Cortex of kidney (tissue), 1 donor: ENCODE data around the gene SULT1A3.
"Not testable (repeated sequence)": the region's sequence is repeated elsewhere in the genome, so short reads cannot be mapped to it uniquely, and the experiment has no call there.

Experiments used
- DNase-seq: peaks from one replicate; lab custom pipeline; 2025; lab: John Stamatoyannopoulos, UW

The SULT1A3 gene

DNA sequence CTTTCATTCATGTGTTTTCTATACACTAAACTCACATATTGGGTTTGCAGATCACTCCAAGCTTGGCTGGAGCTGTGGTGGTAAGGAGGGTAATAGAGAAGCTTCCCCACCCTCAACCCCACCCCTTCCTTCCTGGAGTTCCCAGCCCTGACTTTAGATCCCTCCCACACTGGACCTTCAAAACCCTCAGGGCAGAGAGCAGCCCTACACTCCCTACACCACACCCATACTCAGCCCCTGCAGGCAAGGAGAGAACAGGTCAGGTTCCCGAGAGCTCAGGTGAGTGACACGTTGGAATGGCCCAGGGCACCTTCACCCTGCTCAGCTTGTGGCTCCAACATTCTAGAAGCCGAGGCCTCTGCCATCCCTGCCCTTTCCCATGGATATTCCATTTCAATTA, at the start of gene SULT1A3:
SULT1A3 (plus strand) TSS at position 207 of the 400 bp plus-strand sequence. CDS start 1,474 bp downstream, outside the sequence.
- DNase-seq: not testable (repeated sequence)

DNA sequence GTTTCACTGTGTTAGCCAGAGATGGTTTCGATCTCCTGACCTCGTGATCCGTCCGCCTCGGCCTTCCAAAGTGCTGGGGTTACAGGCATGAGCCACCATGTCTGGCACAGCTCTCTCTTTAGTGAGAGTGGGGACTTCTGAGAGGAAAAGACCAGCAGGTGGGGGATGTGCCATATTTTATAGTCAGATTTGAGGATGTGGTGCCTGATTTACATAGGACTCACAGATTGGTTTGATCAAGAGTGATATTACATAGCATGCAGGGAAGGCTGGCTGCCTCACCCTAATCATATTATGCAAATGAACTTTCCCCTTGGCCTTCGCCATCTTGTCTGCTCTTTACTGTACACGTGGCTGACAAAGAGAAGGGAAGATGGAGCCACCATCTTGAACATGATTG, 48.0 kb upstream of the SULT1A3 start:
- no peak for DNase-seq

DNA sequence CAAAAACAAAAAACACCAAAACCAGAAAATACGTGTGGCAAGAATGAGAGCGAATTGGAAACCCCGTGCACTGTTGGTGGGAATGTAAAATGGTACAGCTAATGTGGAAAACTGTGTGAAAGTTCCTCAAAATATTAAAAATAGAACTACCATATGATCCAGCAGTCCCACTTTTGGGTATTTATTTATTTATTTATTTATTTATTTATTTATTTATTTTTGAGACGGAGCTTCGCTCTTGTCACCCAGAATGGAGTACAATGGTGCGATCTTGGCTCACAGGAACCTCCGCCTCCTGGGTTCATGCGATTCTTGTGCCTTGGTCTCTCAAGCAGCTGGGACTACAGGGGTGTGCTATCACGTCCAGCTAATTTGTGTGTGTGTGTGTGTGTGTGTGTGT, 46.5 kb upstream of the SULT1A3 start:
- no peak for DNase-seq

DNA sequence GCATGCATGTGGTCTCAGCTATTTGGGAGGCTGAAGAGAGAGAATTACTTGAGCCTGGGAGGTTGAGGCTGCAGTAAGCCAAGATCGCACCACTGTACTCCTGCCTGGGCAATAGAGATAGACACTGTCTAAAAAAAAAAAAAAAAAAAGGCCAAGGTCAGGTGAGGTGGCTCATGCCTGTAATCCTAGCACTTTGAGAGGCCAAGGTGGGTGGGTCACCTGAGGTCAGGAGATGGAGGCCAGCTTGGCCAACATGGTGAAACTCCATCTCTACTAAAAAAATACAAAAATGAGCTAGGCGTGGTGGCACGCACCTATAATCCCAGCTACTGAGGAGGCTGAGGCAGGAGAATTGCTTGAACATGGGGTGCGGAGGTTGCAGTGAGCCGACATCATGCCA, 43.9 kb upstream of the SULT1A3 start:
- DNase-seq: no peak

DNA sequence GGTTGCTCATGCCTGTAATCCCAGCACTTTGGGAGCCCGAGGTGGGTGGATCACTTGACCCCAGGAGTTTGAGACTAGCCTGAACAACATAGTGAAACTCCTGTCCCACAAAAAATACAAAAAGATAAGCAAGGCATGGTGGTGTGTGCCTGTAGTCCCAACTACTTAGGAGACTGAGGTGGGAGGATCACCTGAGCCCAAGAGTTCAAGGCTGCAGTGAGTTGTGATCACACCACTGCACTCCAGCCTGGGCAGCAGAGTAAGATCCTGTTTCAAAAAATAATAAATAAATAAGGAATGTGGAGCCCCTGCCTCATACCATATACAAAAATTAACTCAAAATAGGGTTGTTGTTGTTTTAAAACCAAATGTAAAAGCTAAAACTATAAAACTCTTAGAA, 41.8 kb upstream of the SULT1A3 start:
- no peak for DNase-seq

DNA sequence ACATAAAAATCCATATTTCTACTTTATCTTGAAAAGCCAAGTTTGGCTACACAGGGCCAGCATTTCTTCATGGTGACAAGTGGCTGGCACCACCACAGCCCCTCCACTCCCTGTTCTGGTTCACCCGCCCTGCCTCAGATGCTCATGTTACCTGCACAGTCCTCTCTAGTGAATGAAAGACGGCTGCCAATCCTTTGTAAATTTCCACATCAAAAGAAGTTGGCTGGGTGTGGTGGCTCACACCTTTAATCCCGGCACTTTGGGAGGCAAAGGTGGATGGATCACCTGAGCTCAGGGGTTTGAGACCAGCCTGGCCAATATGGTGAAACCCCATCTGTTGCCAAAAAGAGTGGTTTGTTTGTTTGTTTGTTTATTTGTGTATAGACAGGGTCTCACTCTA, 35.5 kb upstream of the SULT1A3 start:
- no peak for DNase-seq

DNA sequence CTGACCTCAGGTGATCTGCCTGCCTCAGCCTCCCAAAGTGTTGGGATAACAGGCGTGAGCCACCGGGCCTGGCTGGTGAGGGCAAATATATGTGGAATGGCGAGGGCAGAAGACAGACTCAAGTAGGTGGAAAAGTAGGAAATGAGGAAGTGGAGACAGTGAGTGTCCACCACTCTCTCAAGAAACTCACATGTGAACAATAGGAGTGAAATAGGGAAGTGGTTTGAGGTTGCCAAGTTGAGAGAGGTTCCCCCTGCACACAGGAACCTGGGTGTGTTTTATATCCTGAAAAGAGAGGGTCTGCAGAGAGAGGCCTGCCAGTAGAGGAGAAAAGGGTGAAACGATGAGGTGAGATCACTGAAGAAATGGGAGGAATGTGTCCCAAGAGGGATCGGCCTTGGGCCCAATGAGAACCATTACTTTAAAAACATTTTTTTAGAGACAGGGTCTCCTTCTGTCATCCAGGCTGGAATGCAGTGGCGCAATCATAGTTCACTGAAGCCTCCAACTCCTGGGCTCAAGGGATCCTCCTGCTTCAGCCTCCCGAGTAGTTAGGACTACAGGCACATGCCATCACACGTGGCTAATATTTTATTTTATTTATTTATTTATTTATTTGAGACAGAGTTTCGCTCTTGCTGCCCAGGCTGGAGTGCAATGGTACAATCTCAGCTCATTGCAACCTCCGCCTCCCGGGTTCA, 32.7 kb upstream of the SULT1A3 start:
- no peak for DNase-seq

DNA sequence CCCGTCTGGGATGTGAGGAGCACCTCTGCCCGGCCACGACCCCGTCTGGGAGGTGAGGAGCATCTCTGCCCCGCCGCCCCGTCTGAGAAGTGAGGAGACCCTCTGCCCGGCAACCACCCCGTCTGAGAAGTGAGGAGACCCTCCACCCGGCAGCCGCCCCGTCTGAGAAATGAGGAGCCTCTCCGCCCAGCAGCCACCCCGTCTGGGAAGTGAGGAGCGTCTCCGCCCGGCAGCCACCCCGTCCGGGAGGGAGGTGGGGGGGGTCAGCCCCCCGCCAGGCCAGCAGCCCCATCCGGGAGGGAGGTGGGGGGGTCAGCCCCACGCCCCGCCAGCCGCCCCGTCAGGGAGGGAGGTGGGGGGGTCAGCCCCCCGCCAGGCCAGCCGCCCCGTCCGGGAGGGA, 30.3 kb upstream of the SULT1A3 start:
- DNase-seq: not testable (repeated sequence)

DNA sequence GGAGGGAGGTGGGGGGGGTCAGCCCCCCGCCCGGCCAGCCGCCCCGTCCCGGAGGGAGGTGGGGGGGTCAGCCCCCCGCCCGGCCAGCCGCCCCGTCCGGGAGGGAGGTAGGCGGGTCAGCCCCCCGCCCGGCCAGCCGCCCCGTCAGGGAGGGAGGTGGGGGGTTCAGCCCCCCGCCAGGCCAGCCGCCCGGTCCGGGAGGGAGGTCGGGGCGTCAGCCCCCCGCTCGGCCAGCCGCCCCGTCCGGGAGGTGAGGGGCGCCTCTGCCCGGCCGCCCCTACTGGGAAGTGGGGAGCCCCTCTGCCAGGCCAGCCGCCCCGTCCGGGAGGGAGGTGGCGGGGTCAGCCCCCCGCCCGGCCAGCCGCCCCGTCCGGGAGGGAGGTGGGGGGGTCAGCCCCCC, 29.6 kb upstream of the SULT1A3 start:
- DNase-seq: not testable (repeated sequence)

DNA sequence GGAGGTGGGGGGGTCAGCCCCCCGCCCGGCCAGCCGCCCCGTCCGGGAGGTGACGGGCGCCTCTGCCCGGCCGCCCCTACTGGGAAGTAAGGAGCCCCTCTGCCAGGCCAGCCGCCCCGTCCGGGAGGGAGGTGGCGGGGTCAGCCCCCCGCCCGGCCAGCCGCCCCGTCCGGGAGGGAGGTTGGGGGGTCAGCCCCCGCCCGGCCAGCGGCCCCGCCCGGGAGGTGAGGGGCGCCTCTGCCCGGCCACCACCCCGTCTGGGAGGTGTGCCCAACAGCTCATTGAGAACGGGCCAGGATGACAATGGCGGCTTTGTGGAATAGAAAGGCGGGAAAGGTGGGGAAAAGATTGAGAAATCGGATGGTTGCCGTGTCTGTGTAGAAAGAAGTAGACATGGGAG, 28.9 kb upstream of the SULT1A3 start:
- not testable (repeated sequence) for DNase-seq

DNA sequence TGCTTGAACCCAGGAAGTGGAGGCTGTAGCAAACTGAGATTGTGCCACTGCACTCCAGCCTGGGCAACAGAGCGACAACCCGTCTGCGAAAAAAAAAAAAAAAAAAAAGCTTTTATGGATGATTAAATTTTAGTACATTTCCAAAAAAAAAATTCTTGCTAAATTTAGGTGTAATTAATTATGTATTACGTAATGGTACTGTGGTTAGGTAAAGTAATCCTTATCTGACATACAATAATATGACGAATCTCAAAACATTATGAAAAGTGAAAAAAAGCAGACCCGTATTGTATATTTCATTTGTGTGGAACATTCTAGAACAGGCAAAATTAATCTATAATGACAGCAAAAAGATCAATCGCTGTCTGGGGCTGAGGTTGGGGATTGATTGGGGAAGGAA, 26.0 kb upstream of the SULT1A3 start:
- DNase-seq: no peak

DNA sequence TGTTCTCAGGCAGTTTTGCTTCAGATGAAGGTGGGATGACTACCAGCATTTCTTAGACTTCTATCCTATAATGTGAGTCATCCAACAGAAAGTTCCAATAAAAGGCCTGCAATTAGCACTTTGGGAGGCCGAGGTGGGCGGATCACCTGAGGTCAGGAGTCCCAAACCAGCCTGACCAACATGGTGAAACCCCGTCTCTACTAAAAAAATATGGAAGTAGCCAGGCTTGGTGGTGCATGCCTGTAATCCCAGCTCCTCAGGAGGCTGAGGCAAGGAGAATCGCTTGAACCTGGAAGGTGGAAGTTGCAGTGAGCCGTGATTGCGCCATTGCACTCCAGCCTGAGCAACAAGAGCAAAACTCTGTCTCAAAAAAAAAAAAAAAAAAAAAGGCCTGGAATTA, 22.2 kb upstream of the SULT1A3 start:
- not testable (repeated sequence) for DNase-seq

DNA sequence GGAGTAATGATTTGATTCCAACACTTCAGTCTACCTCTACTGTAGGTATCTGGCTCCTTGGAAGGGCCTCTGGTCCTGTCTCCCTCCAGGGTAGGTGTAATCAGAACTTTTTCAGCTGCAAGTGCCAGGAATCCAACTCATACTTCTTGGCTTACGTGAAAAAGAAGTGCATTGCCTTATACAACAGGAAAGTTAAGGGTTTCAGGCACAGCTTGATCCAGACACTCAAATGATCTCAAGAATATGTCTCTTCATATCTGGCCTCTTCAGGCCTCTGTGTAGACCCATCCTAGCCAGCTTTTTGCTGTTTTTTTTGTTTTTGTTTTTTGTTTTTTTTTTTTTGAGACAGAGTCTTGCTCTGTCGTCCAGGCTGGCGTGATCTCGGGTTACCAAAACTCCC, 19.9 kb upstream of the SULT1A3 start:
- DNase-seq: no peak

DNA sequence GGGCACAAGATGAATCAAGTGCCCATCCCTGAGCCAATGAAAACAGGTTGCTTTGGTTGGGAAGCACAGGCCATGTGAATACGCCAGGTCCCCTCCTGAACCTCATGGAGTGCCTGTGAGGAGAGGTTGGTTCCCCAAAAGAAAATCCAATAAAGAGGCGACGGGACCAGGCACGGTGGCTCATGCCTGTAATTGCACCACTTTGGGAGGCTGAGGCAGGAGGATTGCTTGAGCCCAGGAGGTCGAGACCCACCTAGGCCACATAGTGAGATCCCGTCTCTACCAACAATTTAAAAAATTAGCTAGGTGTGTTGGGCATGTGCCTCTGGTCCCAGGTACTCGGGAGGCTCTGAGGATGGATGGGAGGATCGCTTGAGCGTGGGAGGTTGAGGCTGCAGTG, 19.1 kb upstream of the SULT1A3 start:
- no peak for DNase-seq

DNA sequence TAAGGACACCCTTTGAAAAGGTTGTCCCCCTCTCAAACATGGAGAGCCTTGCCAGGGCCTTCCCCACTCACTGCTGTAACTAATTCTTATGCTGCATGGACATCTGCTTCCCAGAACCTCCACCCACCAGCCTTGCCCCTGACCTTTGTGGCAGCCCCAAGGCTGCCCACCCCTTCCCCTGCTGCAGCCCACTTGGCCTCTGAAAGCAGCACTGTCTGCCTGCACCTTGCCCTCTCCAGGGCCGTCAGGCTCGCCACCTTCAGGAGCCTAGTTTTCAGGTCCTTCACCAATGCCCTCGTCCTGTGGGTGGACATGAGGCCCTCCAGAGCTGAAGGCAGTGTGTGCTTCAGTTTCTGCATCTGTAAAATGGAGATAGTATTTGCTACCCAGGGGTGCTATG, 18.3 kb upstream of the SULT1A3 start:
- no peak for DNase-seq

DNA sequence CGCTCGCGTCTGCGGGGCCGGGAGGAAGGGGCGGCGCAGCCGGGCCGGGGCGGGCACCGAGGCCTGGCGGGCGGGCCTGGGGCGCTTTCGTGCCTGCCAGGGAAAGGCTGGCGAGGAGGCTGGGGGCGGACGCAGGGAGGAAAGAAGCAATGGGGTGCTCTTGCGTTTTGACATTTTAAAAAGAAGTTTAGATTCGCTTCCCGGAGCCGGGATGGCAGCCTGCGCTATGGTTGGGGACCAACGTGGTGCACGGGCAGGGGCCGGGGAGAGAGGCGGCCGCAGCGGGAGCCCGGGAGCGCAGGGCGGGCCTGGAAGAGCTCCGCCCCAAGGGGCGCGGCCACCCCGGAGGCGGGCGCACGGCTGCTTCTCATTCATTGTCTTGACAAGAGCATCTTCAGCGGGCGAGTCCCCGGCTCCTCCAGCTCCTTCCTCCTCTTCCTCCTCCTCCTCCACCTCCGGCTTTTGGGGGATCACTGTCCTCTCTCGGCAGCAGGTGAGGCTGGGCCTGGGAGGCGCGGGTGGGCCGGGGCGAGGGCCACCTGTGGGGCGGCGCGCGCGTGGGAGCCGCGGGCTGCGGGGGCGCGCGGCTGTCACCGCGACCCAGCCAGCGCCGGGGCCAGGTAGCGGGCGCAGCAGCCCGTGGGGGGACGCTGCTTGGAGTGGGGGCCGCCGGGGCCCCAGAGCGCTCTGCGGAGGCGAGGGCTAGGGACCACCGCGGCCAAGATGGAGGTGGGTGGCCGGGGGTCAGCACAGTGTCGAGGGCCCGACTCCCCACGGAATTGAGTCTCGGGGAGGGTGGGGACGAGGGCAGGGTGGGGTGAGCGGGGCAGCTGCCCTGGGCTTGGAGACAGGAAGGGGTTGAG, 15.6 kb upstream of the SULT1A3 start, which contains the start of gene CORO1A:
CORO1A (plus strand) TSS at position 370 of the 863 bp plus-strand sequence. CDS start 1,608 bp downstream, outside the sequence.
- no peak for DNase-seq

DNA sequence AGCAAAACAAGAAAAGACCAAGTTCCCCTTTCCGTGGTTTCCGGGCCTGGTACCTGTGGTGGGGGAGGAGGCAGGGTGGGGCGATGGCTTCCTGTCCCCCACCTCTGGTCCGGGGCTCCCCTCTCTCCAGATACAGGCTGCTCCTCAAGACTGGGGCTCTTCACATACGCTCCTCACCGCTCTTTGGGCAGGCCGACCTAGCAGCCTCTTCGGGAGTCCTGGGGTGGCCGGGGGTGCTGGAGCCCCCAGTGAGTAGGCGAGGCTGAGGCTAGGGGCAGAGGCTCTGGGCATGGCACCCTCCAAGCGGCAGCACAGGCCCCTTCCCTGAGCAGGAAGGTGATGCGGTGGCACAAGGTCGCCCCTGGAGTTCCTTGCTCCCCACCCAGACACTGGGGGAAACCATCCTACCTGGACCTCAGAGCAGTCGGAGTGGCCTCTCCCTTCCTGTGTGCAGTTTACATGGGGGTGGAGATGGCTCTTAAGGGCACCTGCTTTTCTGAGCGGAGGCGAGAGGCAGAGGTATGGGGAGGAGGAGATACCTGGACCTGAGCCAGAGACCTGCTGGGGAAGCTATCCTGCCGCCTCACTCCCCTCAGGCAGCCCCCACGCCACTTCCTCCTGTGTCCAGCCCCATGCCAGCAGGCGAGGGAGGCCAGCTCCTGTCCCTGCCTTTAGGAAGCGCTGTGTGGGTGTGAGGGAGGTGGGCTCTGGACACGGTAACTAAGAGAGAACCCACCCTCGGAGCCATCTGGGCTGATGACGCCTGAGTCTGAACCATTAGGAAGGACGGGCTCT, 14.8 kb upstream of the SULT1A3 start:
- no peak for DNase-seq

DNA sequence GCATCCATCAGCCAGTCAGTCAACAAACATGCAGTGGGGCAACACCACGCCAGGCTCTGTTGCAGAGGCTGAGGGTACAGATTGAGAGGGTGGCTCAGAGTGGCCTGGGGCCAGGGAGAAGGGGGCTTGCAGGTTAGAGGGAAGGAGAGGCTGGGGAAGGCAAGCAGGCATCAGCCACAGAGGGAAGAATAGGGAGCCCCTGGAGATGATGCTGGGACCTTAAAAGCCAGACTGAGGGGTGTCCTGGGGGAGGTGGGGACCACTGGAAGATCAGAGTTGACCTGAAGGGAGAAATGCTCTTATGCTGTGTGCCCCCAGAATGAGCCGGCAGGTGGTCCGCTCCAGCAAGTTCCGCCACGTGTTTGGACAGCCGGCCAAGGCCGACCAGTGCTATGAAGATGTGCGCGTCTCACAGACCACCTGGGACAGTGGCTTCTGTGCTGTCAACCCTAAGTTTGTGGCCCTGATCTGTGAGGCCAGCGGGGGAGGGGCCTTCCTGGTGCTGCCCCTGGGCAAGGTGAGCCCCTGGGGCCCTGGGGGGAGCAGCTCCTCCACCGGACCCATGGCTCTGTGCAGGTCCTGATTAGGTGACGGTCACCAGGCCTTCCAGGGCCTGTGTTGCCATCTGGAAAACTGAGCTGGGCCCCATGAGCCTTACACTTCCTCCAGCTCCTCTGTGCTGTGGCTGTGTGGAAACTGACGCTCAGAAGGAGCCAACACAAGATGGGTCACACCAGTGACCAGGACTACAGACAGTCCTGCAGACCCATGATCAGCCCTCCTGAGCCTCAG, 14.0 kb upstream of the SULT1A3 start:
- no peak for DNase-seq

DNA sequence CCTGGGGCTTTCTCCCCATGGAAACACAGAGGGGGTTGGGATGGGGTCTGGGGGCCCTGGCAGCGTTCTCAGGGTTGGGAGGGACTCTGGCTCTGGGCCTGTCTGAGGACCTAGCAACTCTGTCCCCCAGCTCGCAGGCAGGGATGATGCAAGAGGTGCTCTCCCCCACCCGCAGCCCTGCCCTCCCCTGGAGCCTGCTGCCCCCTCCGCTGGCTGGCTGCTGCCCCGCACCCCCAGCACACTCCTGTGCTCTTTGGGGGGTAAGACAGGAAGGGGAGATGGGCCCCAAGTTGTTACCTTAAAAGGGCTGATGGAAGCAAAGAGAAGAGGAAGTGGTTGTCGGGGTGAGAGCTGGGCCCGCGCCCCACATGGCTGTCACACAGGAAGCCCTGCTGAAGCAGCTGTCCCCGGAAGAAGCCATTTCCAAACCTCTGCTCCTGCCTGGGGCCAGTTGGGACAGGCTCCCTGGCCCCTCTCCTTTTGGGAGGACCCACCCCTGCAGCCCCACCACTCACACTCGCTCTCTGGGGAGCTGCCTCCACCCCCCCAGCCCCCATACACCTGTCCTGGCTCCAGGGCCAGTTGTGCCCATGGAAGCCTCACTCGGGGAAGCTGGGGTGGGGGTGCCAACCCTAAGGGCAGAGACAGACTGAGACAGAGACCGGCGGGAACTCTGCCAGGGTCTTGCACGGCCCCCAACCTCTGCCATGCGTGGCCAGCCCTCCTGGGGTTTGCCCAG, 13.2 kb upstream of the SULT1A3 start:
- DNase-seq: no peak

DNA sequence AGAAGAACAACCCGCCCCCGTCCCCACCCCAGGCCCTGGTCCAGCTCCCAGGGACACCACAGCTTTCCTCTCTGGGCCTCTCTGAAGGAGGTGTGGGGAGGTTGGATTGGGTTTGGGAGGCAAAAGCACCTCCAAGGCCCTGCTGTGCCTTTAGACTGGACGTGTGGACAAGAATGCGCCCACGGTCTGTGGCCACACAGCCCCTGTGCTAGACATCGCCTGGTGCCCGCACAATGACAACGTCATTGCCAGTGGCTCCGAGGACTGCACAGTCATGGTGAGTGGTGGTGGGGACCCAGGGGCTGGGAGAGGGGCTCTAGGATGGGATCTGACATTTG, 12.6 kb upstream of the SULT1A3 start:
- DNase-seq: no peak
